ENCODE results near the gene NOTUM.

DNA sequence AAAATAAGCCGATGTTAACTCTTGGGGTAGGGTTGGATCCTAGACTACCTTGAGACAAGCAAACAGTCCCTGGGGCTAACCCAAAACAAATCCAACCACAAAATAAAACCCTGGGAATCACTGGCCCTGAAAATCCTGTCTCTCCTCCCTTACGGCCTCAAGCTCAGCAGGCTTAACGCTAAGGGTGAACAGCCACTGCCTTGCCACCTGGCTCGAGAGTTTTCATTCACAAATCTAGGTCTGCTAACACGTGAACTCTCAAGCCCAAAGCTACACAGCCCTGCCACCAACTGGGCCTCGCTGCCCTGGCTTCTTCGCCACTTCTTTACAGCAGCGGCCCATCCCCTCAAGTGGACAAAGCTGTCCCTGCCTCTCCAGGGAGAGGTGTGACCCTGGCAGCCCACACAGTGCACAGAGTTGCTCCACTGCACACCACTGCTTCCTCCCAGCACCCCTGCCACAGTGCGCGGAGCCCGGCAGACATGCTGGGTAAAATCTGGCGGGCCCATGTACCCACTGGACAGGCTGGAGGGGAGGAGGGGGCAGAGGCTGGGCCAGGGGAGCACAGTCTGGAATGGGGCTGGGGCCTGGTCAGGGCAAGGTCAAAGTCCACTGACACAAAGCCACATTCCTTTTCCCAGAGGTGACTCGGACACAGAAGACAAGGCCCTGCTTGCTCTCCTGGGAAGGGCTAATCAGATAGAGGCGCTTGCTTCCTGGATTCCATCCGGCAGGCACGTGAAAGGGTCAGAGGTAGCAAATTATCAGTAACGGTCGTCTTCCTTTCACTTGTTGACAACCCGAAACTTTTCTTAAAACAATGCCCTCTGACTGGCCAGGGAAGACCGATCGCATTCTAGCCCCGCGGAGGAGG lies 50.8 kb downstream of the NOTUM start:
- TF ChIP-seq, protein P1, sequence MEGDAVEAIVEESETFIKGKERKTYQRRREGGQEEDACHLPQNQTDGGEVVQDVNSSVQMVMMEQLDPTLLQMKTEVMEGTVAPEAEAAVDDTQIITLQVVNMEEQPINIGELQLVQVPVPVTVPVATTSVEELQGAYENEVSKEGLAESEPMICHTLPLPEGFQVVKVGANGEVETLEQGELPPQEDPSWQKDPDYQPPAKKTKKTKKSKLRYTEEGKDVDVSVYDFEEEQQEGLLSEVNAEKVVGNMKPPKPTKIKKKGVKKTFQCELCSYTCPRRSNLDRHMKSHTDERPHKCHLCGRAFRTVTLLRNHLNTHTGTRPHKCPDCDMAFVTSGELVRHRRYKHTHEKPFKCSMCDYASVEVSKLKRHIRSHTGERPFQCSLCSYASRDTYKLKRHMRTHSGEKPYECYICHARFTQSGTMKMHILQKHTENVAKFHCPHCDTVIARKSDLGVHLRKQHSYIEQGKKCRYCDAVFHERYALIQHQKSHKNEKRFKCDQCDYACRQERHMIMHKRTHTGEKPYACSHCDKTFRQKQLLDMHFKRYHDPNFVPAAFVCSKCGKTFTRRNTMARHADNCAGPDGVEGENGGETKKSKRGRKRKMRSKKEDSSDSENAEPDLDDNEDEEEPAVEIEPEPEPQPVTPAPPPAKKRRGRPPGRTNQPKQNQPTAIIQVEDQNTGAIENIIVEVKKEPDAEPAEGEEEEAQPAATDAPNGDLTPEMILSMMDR (conservative IDR thresholded peaks at IDR 0.05; ENCODE audit: low read depth in 2 of 2): no peak
- TF ChIP-seq POLR2AphosphoS5 (IDR thresholded peaks at IDR 0.05; ENCODE audit: low read depth): no peak
- no peak for TF ChIP-seq REST (IDR thresholded peaks at IDR 0.05; ENCODE audit: unreplicated experiment)
- no peak for TF ChIP-seq ZNF462 (CRISPR knock-in tag; IDR thresholded peaks at IDR 0.05)
- TF ChIP-seq CREB1 (CRISPR knock-in tag; IDR thresholded peaks at IDR 0.05; ENCODE audit: low read depth): no peak
- TF ChIP-seq EZH2 (IDR thresholded peaks at IDR 0.05; ENCODE audit: low read depth, unreplicated experiment): no peak
- no peak for TF ChIP-seq EZH2phosphoT487 (IDR thresholded peaks at IDR 0.05; ENCODE audit: unreplicated experiment)
- no peak for TF ChIP-seq STAT1 (IDR thresholded peaks at IDR 0.05; ENCODE audit: unreplicated experiment)

Measured in GM23338 (cell line).